Measurements from ENCODE around the gene FOXP1. TPM values are rescaled to one million over a fixed set of nuclear protein-coding genes. Genes with fewer than 3 reads are reported as not detected.

FOXP1 gene
- total RNA-seq, 2 donors from 2014 or later = 101 to 171 TPM

GRCh38 chr3:71003511-71003910 is 580.0 kb downstream of the FOXP1 start:
- Mint-ChIP-seq H3K4me1 (peaks cover 40% of the 10 kb centered on the region), H3K4me3 (no peak overlapping the region), H3K9me3 (no peaks in the 10 kb centered on the region), H3K27ac (peak overlapping the region; percentile 36), H3K27me3 (no peaks in the 10 kb centered on the region), H3K36me3 (ENCODE audit: low read depth) (peaks cover 99% of the 10 kb centered on the region)
- ATAC-seq (replicated peaks) = no peak

GRCh38 chr3:71002298-71002697 is 581.2 kb downstream of the FOXP1 start:
- Mint-ChIP-seq H3K36me3 (ENCODE audit: low read depth) (peaks cover 99% of the 10 kb centered on the region), H3K9me3 (no peaks in the 10 kb centered on the region), H3K4me1 (peaks cover 35% of the 10 kb centered on the region), H3K27me3 (no peaks in the 10 kb centered on the region), H3K27ac (peak overlapping the region; percentile 21), H3K4me3 (peak overlapping the region; percentile 9)
- ATAC-seq (replicated peaks) = peak; percentile 44

GRCh38 chr3:71001303-71001830 is 582.2 kb downstream of the FOXP1 start:
- Mint-ChIP-seq H3K4me1 (peaks cover 40% of the 10 kb centered on the region), H3K4me3 (peak overlapping the region; percentile 9), H3K27me3 (no peaks in the 10 kb centered on the region), H3K9me3 (no peaks in the 10 kb centered on the region), H3K27ac (peak overlapping the region; percentile 30), H3K36me3 (ENCODE audit: low read depth) (peaks cover 99% of the 10 kb centered on the region)
- peak; percentile 62 for ATAC-seq (replicated peaks)

- Mint-ChIP-seq H3K27ac (peak overlapping the region; percentile 7), H3K9me3 (no peaks in the 10 kb centered on the region), H3K27me3 (no peaks in the 10 kb centered on the region), H3K4me1 (peaks cover 36% of the 10 kb centered on the region), H3K36me3 (ENCODE audit: low read depth) (peaks cover 99% of the 10 kb centered on the region), H3K4me3 (peak overlapping the region; percentile 3)
- no peak for ATAC-seq (replicated peaks)
These were observed 583.0 kb downstream of the FOXP1 start for GRCh38 chr3:71000483-71000882.

- Mint-ChIP-seq H3K4me3 (no peak overlapping the region), H3K36me3 (ENCODE audit: low read depth) (peaks cover 99% of the 10 kb centered on the region), H3K27me3 (no peaks in the 10 kb centered on the region), H3K4me1 (peaks cover 34% of the 10 kb centered on the region), H3K27ac (no peak overlapping the region), H3K9me3 (no peaks in the 10 kb centered on the region)
- ATAC-seq (replicated peaks) = no peak
These were observed 583.8 kb downstream of the FOXP1 start for GRCh38 chr3:70999730-71000129.

GRCh38 chr3:70996082-70996481 is 587.4 kb downstream of the FOXP1 start:
- H3K36me3 Mint-ChIP-seq (ENCODE audit: low read depth) = peaks cover 99% of the 10 kb centered on the region
- H3K9me3 Mint-ChIP-seq = no peaks in the 10 kb centered on the region
- peak overlapping the region; percentile 47 for H3K27ac Mint-ChIP-seq
- H3K4me3 Mint-ChIP-seq = no peak overlapping the region
- no peak for ATAC-seq (replicated peaks)
- H3K27me3 Mint-ChIP-seq = no peaks in the 10 kb centered on the region
- peaks cover 42% of the 10 kb centered on the region for H3K4me1 Mint-ChIP-seq

GRCh38 chr3:70994644-70995043 is 588.9 kb downstream of the FOXP1 start:
- Mint-ChIP-seq H3K27ac (peak overlapping the region; percentile 63), H3K36me3 (ENCODE audit: low read depth) (peaks cover 99% of the 10 kb centered on the region), H3K9me3 (no peaks in the 10 kb centered on the region), H3K27me3 (no peaks in the 10 kb centered on the region), H3K4me3 (no peak overlapping the region), H3K4me1 (peaks cover 43% of the 10 kb centered on the region)
- no peak for ATAC-seq (replicated peaks)

GRCh38 chr3:70992562-70993204 is 590.8 kb downstream of the FOXP1 start:
- Mint-ChIP-seq H3K9me3 (no peaks in the 10 kb centered on the region), H3K27me3 (no peaks in the 10 kb centered on the region), H3K36me3 (ENCODE audit: low read depth) (peaks cover 99% of the 10 kb centered on the region), H3K4me3 (no peak overlapping the region), H3K4me1 (peaks cover 43% of the 10 kb centered on the region), H3K27ac (peak overlapping the region; percentile 63)
- no peak for ATAC-seq (replicated peaks)

- Mint-ChIP-seq H3K27me3 (no peaks in the 10 kb centered on the region), H3K9me3 (no peaks in the 10 kb centered on the region), H3K27ac (peak overlapping the region; percentile 63), H3K4me1 (peaks cover 41% of the 10 kb centered on the region), H3K4me3 (peak overlapping the region; percentile 42), H3K36me3 (ENCODE audit: low read depth) (peaks cover 99% of the 10 kb centered on the region)
- no peak for ATAC-seq (replicated peaks)
These were observed 591.4 kb downstream of the FOXP1 start for GRCh38 chr3:70992131-70992530.

- H3K36me3 Mint-ChIP-seq (ENCODE audit: low read depth) = peaks cover 100% of the 10 kb centered on the region
- ATAC-seq (replicated peaks) = peak; percentile 76
- peak overlapping the region; percentile 63 for H3K27ac Mint-ChIP-seq
- H3K9me3 Mint-ChIP-seq = no peaks in the 10 kb centered on the region
- peaks cover 41% of the 10 kb centered on the region for H3K4me1 Mint-ChIP-seq
- peak overlapping the region; percentile 42 for H3K4me3 Mint-ChIP-seq
- no peaks in the 10 kb centered on the region for H3K27me3 Mint-ChIP-seq
These were observed 592.8 kb downstream of the FOXP1 start for GRCh38 chr3:70990723-70991122.

GRCh38 chr3:70990185-70990584 is 593.3 kb downstream of the FOXP1 start:
- H3K9me3 Mint-ChIP-seq = no peaks in the 10 kb centered on the region
- peak; percentile 50 for ATAC-seq (replicated peaks)
- peak overlapping the region; percentile 42 for H3K4me3 Mint-ChIP-seq
- H3K27me3 Mint-ChIP-seq = no peaks in the 10 kb centered on the region
- H3K4me1 Mint-ChIP-seq = peaks cover 41% of the 10 kb centered on the region
- peaks cover 100% of the 10 kb centered on the region for H3K36me3 Mint-ChIP-seq (ENCODE audit: low read depth)
- H3K27ac Mint-ChIP-seq = peak overlapping the region; percentile 63

GRCh38 chr3:70989174-70989573 is 594.4 kb downstream of the FOXP1 start:
- Mint-ChIP-seq H3K9me3 (no peaks in the 10 kb centered on the region), H3K4me3 (no peak overlapping the region), H3K27ac (peak overlapping the region; percentile 51), H3K36me3 (ENCODE audit: low read depth) (peaks cover 100% of the 10 kb centered on the region), H3K4me1 (peaks cover 49% of the 10 kb centered on the region), H3K27me3 (no peaks in the 10 kb centered on the region)
- no peak for ATAC-seq (replicated peaks)

- no peaks in the 10 kb centered on the region for H3K27me3 Mint-ChIP-seq
- ATAC-seq (replicated peaks) = no peak
- H3K4me1 Mint-ChIP-seq = peaks cover 51% of the 10 kb centered on the region
- H3K4me3 Mint-ChIP-seq = no peak overlapping the region
- H3K27ac Mint-ChIP-seq = peak overlapping the region; percentile 51
- H3K36me3 Mint-ChIP-seq (ENCODE audit: low read depth) = peaks cover 100% of the 10 kb centered on the region
- H3K9me3 Mint-ChIP-seq = no peaks in the 10 kb centered on the region
These were observed 595.4 kb downstream of the FOXP1 start for GRCh38 chr3:70988111-70988510.

- H3K4me3 Mint-ChIP-seq = no peak overlapping the region
- peaks cover 100% of the 10 kb centered on the region for H3K36me3 Mint-ChIP-seq (ENCODE audit: low read depth)
- peaks cover 45% of the 10 kb centered on the region for H3K4me1 Mint-ChIP-seq
- H3K9me3 Mint-ChIP-seq = no peaks in the 10 kb centered on the region
- no peak for ATAC-seq (replicated peaks)
- H3K27ac Mint-ChIP-seq = peak overlapping the region; percentile 81
- H3K27me3 Mint-ChIP-seq = no peaks in the 10 kb centered on the region
These were observed 598.0 kb downstream of the FOXP1 start for GRCh38 chr3:70985572-70985971.

GRCh38 chr3:70984776-70985482 is 598.6 kb downstream of the FOXP1 start:
- peaks cover 46% of the 10 kb centered on the region for H3K4me1 Mint-ChIP-seq
- H3K36me3 Mint-ChIP-seq (ENCODE audit: low read depth) = peaks cover 100% of the 10 kb centered on the region
- peak overlapping the region; percentile 47 for H3K4me3 Mint-ChIP-seq
- H3K9me3 Mint-ChIP-seq = no peaks in the 10 kb centered on the region
- H3K27ac Mint-ChIP-seq = peak overlapping the region; percentile 93
- H3K27me3 Mint-ChIP-seq = no peaks in the 10 kb centered on the region
- no peak for ATAC-seq (replicated peaks)

Measured in activated T-helper 17 cell treated with anti-CD3 and anti-CD28 coated beads, Interleukin-2, amount 50 U/mL, for 72 hours (primary cell).